Panc1 (cell line): ENCODE measurements around the gene SYPL2. TPM values are rescaled to one million over a fixed set of nuclear protein-coding genes. Genes with fewer than 3 reads are reported as not detected.

Experiments
- ATAC-seq: fragments of 200-7000 bp; cut with Tn5 transposase; 2 replicates; pipeline ENCODE4 v1.9.1; 2020; ENCODE audit warnings: mild to moderate bottlenecking, moderate library complexity
- BruUV-seq: library from RNA; stranded (reverse); fragments of 400-500 nt; replicated peaks from 2 replicates; lab custom pipeline; 2021; lab: Mats Ljungman, UMichigan
- CTCF ChIA-PET: fragments of 300-600 bp; sonication (Branson Sonifier 250); formaldehyde crosslinking; loops from one replicate; lab custom pipeline; 2022; ENCODE audit warnings: antibody characterized with exemption; lab: Charles Lee
- POLR2A ChIA-PET: fragments of 300-600 bp; sonication (Branson Sonifier 250); formaldehyde crosslinking; loops from one replicate; lab custom pipeline; 2022; ENCODE audit warnings: antibody characterized with exemption; lab: Charles Lee
- DNase-seq: peaks from one replicate; pipeline ENCODE4 v3.0.0-alpha.2; 2010; ENCODE audit warnings: low read depth, low spot score
- H3K27ac ChIP-seq: 2 replicates; pipeline ENCODE4 v1.5.1; 2011; ENCODE audit warnings: mild to moderate bottlenecking, low read length, inconsistent platforms
- H3K27me3 ChIP-seq: fragments of 200-500 bp; sonication (Bioruptor generic); 2 replicates; pipeline ENCODE4 v1.6.0; 2014; ENCODE audit warnings: low read length, inconsistent platforms; ENCODE audit not compliant: control insufficient read depth, insufficient read depth
- H3K36me3 ChIP-seq: fragments of 200-500 bp; sonication (Bioruptor generic); 2 replicates; pipeline ENCODE4 v1.5.1; 2014; ENCODE audit warnings: inconsistent platforms, mild to moderate bottlenecking, low read length, moderate library complexity; ENCODE audit not compliant: control insufficient read depth, insufficient read depth
- H3K4me1 ChIP-seq: 2 replicates; pipeline ENCODE4 v1.5.1; 2011; ENCODE audit warnings: inconsistent platforms, mild to moderate bottlenecking, low read length, moderate library complexity; ENCODE audit not compliant: control insufficient read depth, insufficient read depth
- H3K4me3 ChIP-seq, 2 experiments: 2 replicates each; pipeline ENCODE4 v1.5.1; 2011 to 2012; ENCODE audit warnings: low read depth in 2 of 2, low read length in 2 of 2, mild to moderate bottlenecking in 2 of 2, inconsistent platforms in 1 of 2, moderate library complexity in 1 of 2
- H3K9me3 ChIP-seq: fragments of 200-500 bp; sonication (Bioruptor generic); 2 replicates; pipeline ENCODE4 v1.5.1; 2014; ENCODE audit warnings: low read depth, mild to moderate bottlenecking, inconsistent platforms, low read length, moderate library complexity; ENCODE audit not compliant: control insufficient read depth, insufficient read depth
- POLR2AphosphoS5 ChIP-seq: IDR thresholded peaks from 2 replicates; pipeline ENCODE4 v1.6.1; 2012; ENCODE audit warnings: mild to moderate bottlenecking, low read depth, low read length, moderate library complexity
- REST ChIP-seq, 2 experiments: IDR thresholded peaks; 2 replicates each; pipeline ENCODE4 v1.6.1; 2011 to 2012; ENCODE audit warnings: low read depth in 2 of 2, control low read depth in 1 of 2, low read length in 1 of 2, mild to moderate bottlenecking in 1 of 2, moderate library complexity in 1 of 2; ENCODE audit not compliant: insufficient read depth in 1 of 2
- SIN3A ChIP-seq: IDR thresholded peaks from 2 replicates; pipeline ENCODE4 v1.6.1; 2012; ENCODE audit warnings: low read depth, mild to moderate bottlenecking, low read length, moderate library complexity, borderline replicate concordance; ENCODE audit not compliant: insufficient read depth
- TCF7L2 ChIP-seq: IDR thresholded peaks from 2 replicates; pipeline ENCODE4 v1.6.1; 2011; ENCODE audit warnings: mild to moderate bottlenecking, low read depth, low read length, inconsistent platforms
- in situ Hi-C: cut with HindIII; loops from 2 replicates; pipeline ENCODE4 v1.10.0; 2016; ENCODE audit warnings: low sequenced_read_pairs, low pct_unique_long_range_greater_than_20kb
- intact Hi-C: fragments of 100-400 bp; cut with micrococcal nuclease; formaldehyde crosslinking; loops from one replicate; pipeline ENCODE4 v1.10.0; 2022; ENCODE audit not compliant: unreplicated experiment
- total RNA-seq: library from RNA; stranded (reverse); gene quantifications from one replicate; pipeline ENCODE4 v1.2.1, GENCODE V29; 2021; ENCODE audit not compliant: unreplicated experiment
- TF ChIP-seq, protein P1 (sequence below): fragments of 450-650 bp; IDR thresholded peaks from 2 replicates; pipeline ENCODE4 v1.5.1; 2017; ENCODE audit warnings: mild to moderate bottlenecking

The SYPL2 gene
- total RNA-seq, 1 experiment from 2014 or later = 0.74 TPM

DNA sequence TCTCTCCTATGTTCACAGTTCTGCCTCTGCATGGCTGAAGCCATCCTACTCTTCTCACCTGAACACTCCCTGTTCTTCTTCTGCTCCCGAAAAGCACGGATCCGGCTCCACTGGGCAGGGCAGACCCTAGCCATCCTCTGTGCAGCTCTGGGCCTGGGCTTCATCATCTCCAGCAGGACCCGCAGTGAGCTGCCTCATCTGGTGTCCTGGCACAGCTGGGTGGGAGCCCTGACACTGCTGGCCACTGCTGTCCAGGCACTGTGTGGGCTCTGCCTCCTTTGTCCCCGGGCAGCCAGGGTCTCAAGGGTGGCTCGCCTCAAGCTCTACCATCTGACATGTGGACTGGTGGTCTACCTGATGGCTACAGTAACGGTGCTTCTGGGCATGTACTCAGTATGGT is 29.4 kb downstream of the SYPL2 start:
- no peaks in the 10 kb centered on the region for H3K27me3 ChIP-seq
- intact Hi-C loops = no loop called here
- no peaks in the 10 kb centered on the region for H3K9me3 ChIP-seq
- ATAC-seq = no peak
- BruUV-seq = no TSS peak
- H3K27ac ChIP-seq = no peak overlapping the region
- POLR2A ChIA-PET = no interaction called here
- DNase-seq = no peak
- no peaks in the 10 kb centered on the region; the same call in 1 of the 2 replicates for H3K36me3 ChIP-seq
- peaks cover 6% of the 10 kb centered on the region; the same call in 1 of the 2 replicates for H3K4me1 ChIP-seq
- no peak overlapping the region for H3K4me3 ChIP-seq
- in situ Hi-C loops = no loop called here
- CTCF ChIA-PET = interaction anchor here (5.2 kb wide), 1 partner anchor 37 kb away, joined by 23 read pairs; no protein-coding TSS in a partner anchor
- TF ChIP-seq, protein P1, sequence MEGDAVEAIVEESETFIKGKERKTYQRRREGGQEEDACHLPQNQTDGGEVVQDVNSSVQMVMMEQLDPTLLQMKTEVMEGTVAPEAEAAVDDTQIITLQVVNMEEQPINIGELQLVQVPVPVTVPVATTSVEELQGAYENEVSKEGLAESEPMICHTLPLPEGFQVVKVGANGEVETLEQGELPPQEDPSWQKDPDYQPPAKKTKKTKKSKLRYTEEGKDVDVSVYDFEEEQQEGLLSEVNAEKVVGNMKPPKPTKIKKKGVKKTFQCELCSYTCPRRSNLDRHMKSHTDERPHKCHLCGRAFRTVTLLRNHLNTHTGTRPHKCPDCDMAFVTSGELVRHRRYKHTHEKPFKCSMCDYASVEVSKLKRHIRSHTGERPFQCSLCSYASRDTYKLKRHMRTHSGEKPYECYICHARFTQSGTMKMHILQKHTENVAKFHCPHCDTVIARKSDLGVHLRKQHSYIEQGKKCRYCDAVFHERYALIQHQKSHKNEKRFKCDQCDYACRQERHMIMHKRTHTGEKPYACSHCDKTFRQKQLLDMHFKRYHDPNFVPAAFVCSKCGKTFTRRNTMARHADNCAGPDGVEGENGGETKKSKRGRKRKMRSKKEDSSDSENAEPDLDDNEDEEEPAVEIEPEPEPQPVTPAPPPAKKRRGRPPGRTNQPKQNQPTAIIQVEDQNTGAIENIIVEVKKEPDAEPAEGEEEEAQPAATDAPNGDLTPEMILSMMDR = no peak
- TF ChIP-seq SIN3A (no peak), POLR2AphosphoS5 (no peak), REST (IDR thresholded peaks at IDR 0.05; ENCODE audit: insufficient read depth in 1 of 2, low read depth in 2 of 2, low read length in 1 of 2) (no peak), TCF7L2 (no peak)

DNA sequence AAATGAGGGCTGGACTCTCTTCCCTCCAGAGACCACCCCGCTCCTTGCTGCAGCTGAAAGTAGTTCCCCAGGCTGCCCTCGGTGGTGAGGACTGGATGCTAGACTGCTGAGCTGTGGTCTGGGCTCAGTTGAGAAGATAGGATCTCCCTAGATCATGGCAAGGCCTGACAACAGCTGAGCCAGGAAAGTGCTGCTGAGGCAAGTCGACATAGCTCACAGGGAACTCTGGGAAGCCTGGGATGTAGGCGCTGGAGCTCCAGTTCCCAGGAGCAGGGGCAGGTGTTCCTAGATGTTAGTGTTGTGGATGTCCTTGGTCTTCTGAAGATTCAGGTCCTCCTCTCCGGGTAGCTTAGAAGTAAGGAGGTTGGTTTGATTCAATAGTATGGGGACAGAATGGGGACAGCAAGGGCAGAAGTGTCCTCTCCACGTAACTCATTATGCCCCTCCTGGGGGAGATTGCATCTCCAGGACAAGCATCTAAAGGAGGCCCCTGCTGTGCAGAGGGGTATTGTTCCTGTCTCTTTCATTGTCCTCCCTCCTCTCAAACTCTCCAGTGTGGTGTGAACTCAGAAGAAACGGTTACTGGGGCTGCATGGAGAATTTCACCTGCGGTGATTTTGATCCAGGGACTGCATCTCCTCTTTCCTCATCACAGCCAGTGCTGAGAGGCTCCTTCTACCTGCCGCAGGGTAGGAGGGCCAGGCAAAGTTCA is 31.3 kb downstream of the SYPL2 start:
- ChIA-PET POLR2A (interaction anchor here (0.6 kb wide), 1 partner anchor 1679 kb away, joined by 3 read pairs; no protein-coding TSS in a partner anchor), CTCF (interaction anchor here (0.7 to 5.2 kb wide), 2 partner anchors 35 to 145 kb away, joined by 3 to 23 read pairs; no protein-coding TSS in a partner anchor)
- H3K27ac ChIP-seq = no peak overlapping the region
- BruUV-seq = no TSS peak
- in situ Hi-C loops = no loop called here
- H3K4me3 ChIP-seq = no peak overlapping the region
- peaks cover 6% of the 10 kb centered on the region; the same call in 1 of the 2 replicates for H3K4me1 ChIP-seq
- H3K27me3 ChIP-seq = no peaks in the 10 kb centered on the region
- H3K36me3 ChIP-seq = no peaks in the 10 kb centered on the region; the same call in 1 of the 2 replicates
- no peak for DNase-seq
- no peak for ATAC-seq
- TF ChIP-seq SIN3A = no peak
- TF ChIP-seq TCF7L2 = no peak
- TF ChIP-seq REST (IDR thresholded peaks at IDR 0.05; ENCODE audit: insufficient read depth in 1 of 2, low read depth in 2 of 2, low read length in 1 of 2) = no peak
- TF ChIP-seq, protein P1 = no peak
- TF ChIP-seq POLR2AphosphoS5 = no peak
- no peaks in the 10 kb centered on the region for H3K9me3 ChIP-seq
- intact Hi-C loops = no loop called here
